H1 (cell line): ENCODE measurements around the gene RPS29.

Experiments
- CTCF ChIP-seq, 3 experiments: IDR thresholded peaks; 1 replicate in 2 of 3; 2 replicates in 1 of 3; pipeline versions ENCODE4 v1.5.1 to v1.6.1; 2011; ENCODE audit warnings: low read length in 3 of 3, mild to moderate bottlenecking in 3 of 3, inconsistent platforms in 2 of 3, low read depth in 1 of 3, moderate library complexity in 1 of 3; ENCODE audit not compliant: insufficient read depth in 1 of 3; ENCODE audit errors: control extremely low read depth in 1 of 3
- EZH2 ChIP-seq: fragments of 200-600 bp; sonication (generic); IDR thresholded peaks from 2 replicates; pipeline ENCODE4 v1.7.1; 2012; ENCODE audit warnings: low read depth, mild to moderate bottlenecking, moderate library complexity, low read length, inconsistent platforms; ENCODE audit not compliant: severe bottlenecking
- SP1 ChIP-seq: IDR thresholded peaks from 2 replicates; pipeline ENCODE4 v1.6.1; 2011; ENCODE audit warnings: low read depth, low read length
- YY1 ChIP-seq: IDR thresholded peaks from 2 replicates; pipeline ENCODE4 v1.6.1; 2011; ENCODE audit warnings: low read depth, mild to moderate bottlenecking, low read length

- TF ChIP-seq YY1: no peak
- TF ChIP-seq EZH2: no peak
- TF ChIP-seq CTCF (IDR thresholded peaks at IDR 0.05; ENCODE audit: control extremely low read depth in 1 of 3, insufficient read depth in 1 of 3, low read depth in 1 of 3, low read length in 3 of 3): no peak
- no peak for TF ChIP-seq SP1
These were observed 26.1 kb upstream of the RPS29 start for GRCh38 chr14:49612251-49612650.
